GM13977 (cell line): ENCODE results near the gene PEAK1.
"Not testable (repeated sequence)": the region's sequence is repeated elsewhere in the genome, so short reads cannot be mapped to it uniquely, and the experiment has no call there.

Experiments used
- DNase-seq: peaks from one replicate; pipeline ENCODE4 v3.0.0; 2012; ENCODE audit warnings: low spot score
- CTCF ChIP-seq: IDR thresholded peaks from 2 replicates; pipeline ENCODE4 v1.5.1; 2012; ENCODE audit warnings: mild to moderate bottlenecking, control low read depth; ENCODE audit not compliant: insufficient read depth; ENCODE audit errors: extremely low read depth, missing control alignments
- in situ Hi-C: fragments of 300-500 bp; cut with MboI; formaldehyde crosslinking; loops from one replicate; pipeline ENCODE4 v1.12.0; 2022; ENCODE audit warnings: low sequenced_read_pairs, low pct_unique_long_range_greater_than_20kb, mixed read lengths, inconsistent platforms; ENCODE audit not compliant: unreplicated experiment

The PEAK1 gene

GRCh38 chr15:77413699-77414349 lies 6.1 kb downstream of the PEAK1 start:
- no peak for DNase-seq
- in situ Hi-C loops = no loop called here
- no peak for TF ChIP-seq CTCF

GRCh38 chr15:77412972-77413698 lies 6.8 kb downstream of the PEAK1 start:
- DNase-seq = no peak

GRCh38 chr15:77411619-77411976 lies 8.3 kb downstream of the PEAK1 start:
- DNase-seq = no peak
- in situ Hi-C loops = no loop called here
- no peak for TF ChIP-seq CTCF

More at GRCh38 chr15:77412972-77413698, 6.8 kb downstream of the PEAK1 start:
- in situ Hi-C loops = no loop called here
- TF ChIP-seq CTCF = no peak

- TF ChIP-seq CTCF = no peak
- in situ Hi-C loops = no loop called here
- peak; percentile 15 for DNase-seq
Observed at GRCh38 chr15:77410701-77411618, 8.9 kb downstream of the PEAK1 start.

GRCh38 chr15:77410157-77410500 lies 9.8 kb downstream of the PEAK1 start:
- DNase-seq, in situ Hi-C loops: not testable (repeated sequence)

GRCh38 chr15:77409259-77410156 lies 10.4 kb downstream of the PEAK1 start:
- TF ChIP-seq CTCF = no peak

More at GRCh38 chr15:77409259-77410156, 10.4 kb downstream of the PEAK1 start:
- no peak for DNase-seq
- in situ Hi-C loops = no loop called here
